ENCODE results near the gene RABGEF1. TPM values are rescaled to one million over a fixed set of nuclear protein-coding genes. Genes with fewer than 3 reads are reported as not detected.

Gene RABGEF1
- total and polyA plus RNA-seq, 2 donors (not counting 3 experiments of a cell fraction or from before 2014, with no cell fraction given) = 11.6 to 15.5 TPM

DNA sequence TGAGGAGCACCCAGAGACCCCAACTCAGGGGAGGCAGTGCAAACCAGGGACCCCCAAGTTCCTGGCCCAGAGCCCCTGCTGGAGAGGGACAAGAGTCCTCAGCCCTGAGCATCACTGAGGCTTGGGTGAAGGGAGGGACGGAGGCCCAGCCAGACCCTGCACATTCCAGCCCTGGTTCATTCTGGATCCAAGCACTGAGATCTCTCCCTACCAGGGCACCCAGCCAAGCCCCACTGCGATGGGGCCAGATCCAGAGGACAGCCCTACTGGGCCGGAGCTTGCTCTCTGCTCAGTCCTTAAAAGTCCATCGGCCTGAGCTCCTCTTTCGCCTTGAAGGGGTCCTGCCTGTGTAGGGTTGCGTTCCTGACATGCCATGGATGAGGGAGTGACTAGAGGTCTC, 40.5 kb upstream of the RABGEF1 start:
- TF ChIP-seq GATA2 (IDR thresholded peaks at IDR 0.05; ENCODE audit: insufficient read depth, insufficient read length, low read depth, low read length) = no peak
- no peak for TF ChIP-seq JUN (IDR thresholded peaks at IDR 0.05; ENCODE audit: borderline replicate concordance, insufficient read depth, insufficient read length, low read depth)
- Histone ChIP-seq H3K36me3 (ENCODE audit: control insufficient read depth in 2 of 2, extremely low read depth in 1 of 2, insufficient read depth in 2 of 2, low read length in 2 of 2) (no peaks in the 10 kb centered on the region), H3K27ac (ENCODE audit: insufficient read depth, low read depth, low read length) (no peak overlapping the region), H3K79me2 (ENCODE audit: control insufficient read depth, insufficient read depth, low read length) (no peaks in the 10 kb centered on the region), H3K4me2 (ENCODE audit: insufficient read depth, low read length) (no peak overlapping the region), H3K27me3 (ENCODE audit: control insufficient read depth in 2 of 2, insufficient read depth in 2 of 2, low read length in 2 of 2) (no peaks in the 10 kb centered on the region), H4K20me1 (replicated peaks; ENCODE audit: control insufficient read depth, extremely low read depth, insufficient read depth, low read length) (no peaks in the 10 kb centered on the region), H3K9ac (replicated peaks; ENCODE audit: extremely low read depth, insufficient read depth, low read length) (no peak overlapping the region), H3K4me1 (ENCODE audit: control insufficient read depth, extremely low read depth, insufficient read depth, low read length) (no peaks in the 10 kb centered on the region), H2AFZ (ENCODE audit: low read depth, low read length) (no peak overlapping the region), H3K4me3 (replicated peaks in 1 of 3; ENCODE audit: insufficient read depth in 1 of 3, low read depth in 1 of 3, low read length in 3 of 3) (no peak overlapping the region), H3K9me1 (replicated peaks; ENCODE audit: control insufficient read depth, extremely low read depth, insufficient read depth, low read length) (no peaks in the 10 kb centered on the region), H3K9me3 (replicated peaks; ENCODE audit: control insufficient read depth, insufficient read depth, low read length) (no peaks in the 10 kb centered on the region)
- POLR2A ChIA-PET = no interaction called here
- dilution Hi-C loops (cut with MboI; ENCODE audit: extremely low pct_ligation_motif_present, low sequenced_read_pairs) (no loop called here), intact Hi-C loops (cut with micrococcal nuclease) (no loop called here)
- FAIRE-seq (no peak), DNase-seq (ENCODE audit: low read depth, low spot score) (no peak)
- BruUV-seq (replicated peaks) = no TSS peak
- CTCF ChIA-PET = no interaction called here

DNA sequence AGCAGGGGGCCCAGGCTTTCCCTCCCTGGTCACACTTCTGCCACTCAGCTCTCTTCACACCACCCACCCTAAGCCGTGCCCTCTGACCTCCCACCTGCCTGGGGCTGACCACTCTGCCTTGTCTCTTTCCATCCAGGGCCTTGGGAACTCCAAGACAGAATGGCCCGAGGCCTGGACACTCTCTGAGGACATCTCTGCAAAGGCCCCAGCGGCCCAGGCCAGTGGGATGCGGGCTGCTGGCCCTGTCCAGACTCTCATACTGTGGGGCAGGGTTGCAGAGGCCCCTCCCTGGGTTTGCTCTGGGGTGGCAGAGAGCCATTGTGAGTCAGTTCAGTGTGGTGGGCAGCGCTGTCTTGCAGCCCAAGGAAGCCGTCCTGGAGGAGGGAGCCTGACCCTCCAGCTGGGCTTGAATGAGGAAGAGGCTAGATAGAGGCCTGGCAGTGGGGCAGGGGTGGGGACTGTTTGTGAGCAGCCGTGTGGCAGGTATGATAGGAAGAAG, 39.9 kb upstream of the RABGEF1 start:
- Histone ChIP-seq H3K9ac (replicated peaks; ENCODE audit: extremely low read depth, insufficient read depth, low read length) (no peak overlapping the region), H3K9me1 (replicated peaks; ENCODE audit: control insufficient read depth, extremely low read depth, insufficient read depth, low read length) (no peaks in the 10 kb centered on the region), H3K4me2 (ENCODE audit: insufficient read depth, low read length) (no peak overlapping the region), H3K4me3 (replicated peaks in 1 of 3; ENCODE audit: insufficient read depth in 1 of 3, low read depth in 1 of 3, low read length in 3 of 3) (no peak overlapping the region), H3K9me3 (replicated peaks; ENCODE audit: control insufficient read depth, insufficient read depth, low read length) (no peaks in the 10 kb centered on the region), H3K79me2 (ENCODE audit: control insufficient read depth, insufficient read depth, low read length) (no peaks in the 10 kb centered on the region), H2AFZ (ENCODE audit: low read depth, low read length) (no peak overlapping the region), H3K27me3 (ENCODE audit: control insufficient read depth in 2 of 2, insufficient read depth in 2 of 2, low read length in 2 of 2) (no peaks in the 10 kb centered on the region), H3K4me1 (ENCODE audit: control insufficient read depth, extremely low read depth, insufficient read depth, low read length) (no peaks in the 10 kb centered on the region), H3K27ac (ENCODE audit: insufficient read depth, low read depth, low read length) (no peak overlapping the region), H4K20me1 (replicated peaks; ENCODE audit: control insufficient read depth, extremely low read depth, insufficient read depth, low read length) (no peaks in the 10 kb centered on the region), H3K36me3 (ENCODE audit: control insufficient read depth in 2 of 2, extremely low read depth in 1 of 2, insufficient read depth in 2 of 2, low read length in 2 of 2) (no peaks in the 10 kb centered on the region)
- TF ChIP-seq, protein P1, sequence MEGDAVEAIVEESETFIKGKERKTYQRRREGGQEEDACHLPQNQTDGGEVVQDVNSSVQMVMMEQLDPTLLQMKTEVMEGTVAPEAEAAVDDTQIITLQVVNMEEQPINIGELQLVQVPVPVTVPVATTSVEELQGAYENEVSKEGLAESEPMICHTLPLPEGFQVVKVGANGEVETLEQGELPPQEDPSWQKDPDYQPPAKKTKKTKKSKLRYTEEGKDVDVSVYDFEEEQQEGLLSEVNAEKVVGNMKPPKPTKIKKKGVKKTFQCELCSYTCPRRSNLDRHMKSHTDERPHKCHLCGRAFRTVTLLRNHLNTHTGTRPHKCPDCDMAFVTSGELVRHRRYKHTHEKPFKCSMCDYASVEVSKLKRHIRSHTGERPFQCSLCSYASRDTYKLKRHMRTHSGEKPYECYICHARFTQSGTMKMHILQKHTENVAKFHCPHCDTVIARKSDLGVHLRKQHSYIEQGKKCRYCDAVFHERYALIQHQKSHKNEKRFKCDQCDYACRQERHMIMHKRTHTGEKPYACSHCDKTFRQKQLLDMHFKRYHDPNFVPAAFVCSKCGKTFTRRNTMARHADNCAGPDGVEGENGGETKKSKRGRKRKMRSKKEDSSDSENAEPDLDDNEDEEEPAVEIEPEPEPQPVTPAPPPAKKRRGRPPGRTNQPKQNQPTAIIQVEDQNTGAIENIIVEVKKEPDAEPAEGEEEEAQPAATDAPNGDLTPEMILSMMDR (IDR thresholded peaks at IDR 0.05; ENCODE audit: extremely low read depth in 1 of 2, insufficient read depth in 1 of 2, low read depth in 1 of 2, low read length in 2 of 2) = no peak
- TF ChIP-seq EZH2 (IDR thresholded peaks at IDR 0.05; ENCODE audit: borderline replicate concordance, low read depth, low read length, severe bottlenecking) (no peak), GATA2 (IDR thresholded peaks at IDR 0.05; ENCODE audit: insufficient read depth, insufficient read length, low read depth, low read length) (no peak), FOS (IDR thresholded peaks at IDR 0.05; ENCODE audit: borderline replicate concordance, insufficient read depth, low read length) (no peak), POLR2A (IDR thresholded peaks at IDR 0.05; ENCODE audit: low read depth, low read length) (no peak), MYC (IDR thresholded peaks at IDR 0.05; ENCODE audit: low read depth, low read length) (no peak), JUN (IDR thresholded peaks at IDR 0.05; ENCODE audit: borderline replicate concordance, insufficient read depth, insufficient read length, low read depth) (no peak), POLR2AphosphoS5 (IDR thresholded peaks at IDR 0.05; ENCODE audit: insufficient read depth, low read depth, low read length) (no peak)
- TF ChIP-seq, protein P2, sequence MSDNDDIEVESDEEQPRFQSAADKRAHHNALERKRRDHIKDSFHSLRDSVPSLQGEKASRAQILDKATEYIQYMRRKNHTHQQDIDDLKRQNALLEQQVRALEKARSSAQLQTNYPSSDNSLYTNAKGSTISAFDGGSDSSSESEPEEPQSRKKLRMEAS (IDR thresholded peaks at IDR 0.05; ENCODE audit: insufficient read depth, insufficient read length) = no peak
- FAIRE-seq = no peak
- ChIA-PET POLR2A (no interaction called here), CTCF (no interaction called here)
- intact Hi-C loops (cut with micrococcal nuclease) = no loop called here
- no peak for DNase-seq (ENCODE audit: low read depth, low spot score)
- dilution Hi-C loops (cut with MboI; ENCODE audit: extremely low pct_ligation_motif_present, low sequenced_read_pairs) = no loop called here
- no TSS peak for BruUV-seq (replicated peaks)

Measured in endothelial cell of umbilical vein (primary cell).